Kidney (tissue), 14 donors: Measurements from ENCODE around the gene CDS2. TPM values are rescaled to one million over a fixed set of nuclear protein-coding genes. Genes with fewer than 3 reads are reported as not detected.
A peak's percentile ranks its signal among the peaks of the same experiment; 100 is the strongest.

ENCODE experiments used
- DNase-seq, 5 donors: peaks; one replicate each; pipeline ENCODE4 v3.0.0-alpha.2; 2013 to 2020
- FAIRE-seq: peaks from 2 replicates; lab custom pipeline; 2012; peaks lifted over from hg19 to GRCh38; lab: Jason Lieb, UNC
- H3K27ac ChIP-seq, 2 donors: one replicate each; pipeline ENCODE4 v1.7.0; 2013; ENCODE audit warnings: low read depth in 2 of 2, low read length in 2 of 2, inconsistent platforms in 1 of 2
- H3K27me3 ChIP-seq: one replicate; pipeline ENCODE4 v1.7.1; 2013; ENCODE audit warnings: low read length, inconsistent platforms; ENCODE audit not compliant: control insufficient read depth, insufficient read depth
- H3K36me3 ChIP-seq, 3 donors: one replicate each; pipeline versions ENCODE4 v1.7.0 to v1.7.1; 2013; ENCODE audit warnings: low read length in 3 of 3, control low read depth in 1 of 3, inconsistent platforms in 1 of 3; ENCODE audit not compliant: insufficient read depth in 3 of 3, control insufficient read depth in 2 of 3
- H3K4me1 ChIP-seq, 3 donors: one replicate each; pipeline versions ENCODE4 v1.7.0 to v1.7.1; 2013; ENCODE audit warnings: low read length in 3 of 3, inconsistent platforms in 1 of 3, low read depth in 1 of 3; ENCODE audit not compliant: control insufficient read depth in 2 of 3, insufficient read depth in 2 of 3
- H3K4me3 ChIP-seq, 3 donors: one replicate each; pipeline versions ENCODE4 v1.7.0 to v1.8.1; 2013; ENCODE audit warnings: low read length in 3 of 3, control low read depth in 1 of 3, inconsistent platforms in 1 of 3
- H3K9ac ChIP-seq, 3 donors: one replicate each; pipeline versions ENCODE4 v1.7.0 to v1.7.1; 2013; ENCODE audit warnings: low read length in 3 of 3, control low read depth in 1 of 3, inconsistent platforms in 1 of 3
- H3K9me3 ChIP-seq, 3 donors: one replicate each; pipeline versions ENCODE4 v1.7.0 to v1.7.1; 2013; ENCODE audit warnings: low read length in 3 of 3, control low read depth in 1 of 3, inconsistent platforms in 1 of 3; ENCODE audit not compliant: control insufficient read depth in 2 of 3, insufficient read depth in 1 of 3
- intact Hi-C: fragments of 100-400 bp; cut with DNase I; formaldehyde crosslinking; loops from one replicate; pipeline ENCODE4 v1.11.1; 2022
- polyA plus RNA-seq: library from polyadenylated mRNA; stranded (reverse); fragments of 350-450 nt; fragmentation: Illumina TruSeq; extraction: RNeasy Lipid Tissue Mini Kit (QIAGEN cat#74804); gene quantifications from one replicate; pipeline ENCODE4 v1.2.3, GENCODE V29; 2014; ENCODE audit warnings: low read depth, low replicate concordance; ENCODE audit not compliant: insufficient read depth
- total RNA-seq: library from RNA; stranded (reverse); fragmentation: NEBNext Ultra II Directional; extraction: Animal tissue kit (Norgen Biotek cat#: 25700); gene quantifications from one replicate; pipeline ENCODE4 v1.2.1, GENCODE V29; 2021
- TF ChIP-seq, protein P1 (sequence below): IDR thresholded peaks from 3 replicates; pipeline ENCODE4 v1.5.1; 2012; ENCODE audit warnings: mild to moderate bottlenecking, moderate library complexity, borderline replicate concordance; ENCODE audit not compliant: insufficient read depth; ENCODE audit errors: extremely low read depth
- donor health status: control.
- donor health status: control.
- donor health status: control.
- donor health status: control.
- donor health status: control.
- donor health status: DM: yes; HTN: yes; CAD: no.
- donor health status: Normal renal cell carcinoma (clear cell type).

Gene CDS2
- total and polyA plus RNA-seq, 2 donors from 2014 or later, result 19.9 to 67.9 TPM

DNA sequence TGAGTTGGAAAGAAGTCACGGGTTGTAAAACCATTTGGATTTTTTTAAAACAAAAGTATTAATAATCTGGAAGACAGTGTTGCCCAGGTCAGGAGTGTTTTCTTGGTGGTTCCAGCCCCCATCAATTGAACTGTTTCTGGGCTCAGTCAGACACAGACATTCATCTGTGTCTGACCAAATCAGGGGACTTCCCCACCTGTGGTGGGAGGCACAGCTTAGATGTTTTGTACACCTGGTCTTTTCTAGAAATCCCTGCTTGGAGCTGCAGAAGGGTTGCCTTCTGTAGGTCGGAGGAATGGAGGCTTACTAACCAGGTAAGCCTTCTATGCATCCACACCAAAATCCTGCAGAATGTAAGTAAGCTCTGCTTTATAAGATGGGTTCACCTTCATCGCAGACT, 63.6 kb downstream of the CDS2 start:
- FAIRE-seq (no peak), DNase-seq (no peak)
- Histone ChIP-seq H3K9ac (no peak overlapping the region), H3K27me3 (no peaks in the 10 kb centered on the region), H3K9me3 (no peaks in the 10 kb centered on the region), H3K4me1 (no peaks in the 10 kb centered on the region), H3K27ac (no peak overlapping the region), H3K36me3 (peaks cover 0 to 26% (median 16%) of the 10 kb centered on the region in 3 donors), H3K4me3 (no peak overlapping the region)
- TF ChIP-seq, protein P1, sequence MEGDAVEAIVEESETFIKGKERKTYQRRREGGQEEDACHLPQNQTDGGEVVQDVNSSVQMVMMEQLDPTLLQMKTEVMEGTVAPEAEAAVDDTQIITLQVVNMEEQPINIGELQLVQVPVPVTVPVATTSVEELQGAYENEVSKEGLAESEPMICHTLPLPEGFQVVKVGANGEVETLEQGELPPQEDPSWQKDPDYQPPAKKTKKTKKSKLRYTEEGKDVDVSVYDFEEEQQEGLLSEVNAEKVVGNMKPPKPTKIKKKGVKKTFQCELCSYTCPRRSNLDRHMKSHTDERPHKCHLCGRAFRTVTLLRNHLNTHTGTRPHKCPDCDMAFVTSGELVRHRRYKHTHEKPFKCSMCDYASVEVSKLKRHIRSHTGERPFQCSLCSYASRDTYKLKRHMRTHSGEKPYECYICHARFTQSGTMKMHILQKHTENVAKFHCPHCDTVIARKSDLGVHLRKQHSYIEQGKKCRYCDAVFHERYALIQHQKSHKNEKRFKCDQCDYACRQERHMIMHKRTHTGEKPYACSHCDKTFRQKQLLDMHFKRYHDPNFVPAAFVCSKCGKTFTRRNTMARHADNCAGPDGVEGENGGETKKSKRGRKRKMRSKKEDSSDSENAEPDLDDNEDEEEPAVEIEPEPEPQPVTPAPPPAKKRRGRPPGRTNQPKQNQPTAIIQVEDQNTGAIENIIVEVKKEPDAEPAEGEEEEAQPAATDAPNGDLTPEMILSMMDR, result no peak
- intact Hi-C loops, result no loop called here

DNA sequence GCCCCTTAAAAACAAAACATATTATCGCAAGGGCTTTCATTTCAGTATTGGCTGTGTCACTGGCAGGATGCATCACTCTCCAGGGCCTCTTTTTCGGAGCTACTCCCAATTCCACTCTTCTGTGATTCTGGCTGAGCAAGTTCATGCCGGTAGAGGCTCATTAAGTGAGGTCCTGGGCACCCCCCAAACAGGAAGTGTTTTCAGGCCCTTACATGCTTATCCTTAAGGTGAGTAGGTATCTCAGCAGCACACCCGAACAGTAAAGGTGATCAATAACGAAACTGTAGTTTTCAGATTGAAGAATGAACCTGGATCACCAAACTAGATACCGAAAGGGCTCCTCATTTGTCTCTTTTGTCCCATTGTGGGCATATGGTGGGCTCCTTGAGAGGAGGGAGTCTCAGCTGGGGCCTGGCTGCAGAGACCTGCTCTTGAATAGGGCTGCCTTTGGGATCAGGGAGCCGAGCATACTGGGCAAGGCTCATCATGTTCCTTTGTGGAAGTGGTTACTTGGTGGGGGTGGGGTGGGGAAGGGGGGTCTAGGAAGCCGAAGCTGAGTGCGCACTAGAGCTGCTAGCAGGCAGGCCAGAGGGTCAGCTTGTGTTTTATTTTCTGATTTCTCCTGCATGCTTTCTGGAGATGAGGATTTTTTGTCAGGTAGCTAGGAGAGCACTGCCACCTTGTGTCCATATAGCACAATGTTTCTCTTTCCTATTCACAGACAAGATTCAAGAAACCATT, 65.2 kb downstream of the CDS2 start:
- intact Hi-C loops, result no loop called here
- no peaks in the 10 kb centered on the region for H3K27me3 ChIP-seq
- no peak overlapping the region for H3K9ac ChIP-seq
- FAIRE-seq (peak; percentile 88), DNase-seq (peak in 4 of 5 donors; percentile 66 to 94 (median 76))
- no peaks in the 10 kb centered on the region for H3K9me3 ChIP-seq
- TF ChIP-seq, protein P1, result peak; percentile 75
- no peak overlapping the region for H3K27ac ChIP-seq
- peaks cover 0 to 12% (median 6%) of the 10 kb centered on the region in 3 donors for H3K36me3 ChIP-seq
- H3K4me3 ChIP-seq, result no peak overlapping the region
- no peaks in the 10 kb centered on the region for H3K4me1 ChIP-seq

DNA sequence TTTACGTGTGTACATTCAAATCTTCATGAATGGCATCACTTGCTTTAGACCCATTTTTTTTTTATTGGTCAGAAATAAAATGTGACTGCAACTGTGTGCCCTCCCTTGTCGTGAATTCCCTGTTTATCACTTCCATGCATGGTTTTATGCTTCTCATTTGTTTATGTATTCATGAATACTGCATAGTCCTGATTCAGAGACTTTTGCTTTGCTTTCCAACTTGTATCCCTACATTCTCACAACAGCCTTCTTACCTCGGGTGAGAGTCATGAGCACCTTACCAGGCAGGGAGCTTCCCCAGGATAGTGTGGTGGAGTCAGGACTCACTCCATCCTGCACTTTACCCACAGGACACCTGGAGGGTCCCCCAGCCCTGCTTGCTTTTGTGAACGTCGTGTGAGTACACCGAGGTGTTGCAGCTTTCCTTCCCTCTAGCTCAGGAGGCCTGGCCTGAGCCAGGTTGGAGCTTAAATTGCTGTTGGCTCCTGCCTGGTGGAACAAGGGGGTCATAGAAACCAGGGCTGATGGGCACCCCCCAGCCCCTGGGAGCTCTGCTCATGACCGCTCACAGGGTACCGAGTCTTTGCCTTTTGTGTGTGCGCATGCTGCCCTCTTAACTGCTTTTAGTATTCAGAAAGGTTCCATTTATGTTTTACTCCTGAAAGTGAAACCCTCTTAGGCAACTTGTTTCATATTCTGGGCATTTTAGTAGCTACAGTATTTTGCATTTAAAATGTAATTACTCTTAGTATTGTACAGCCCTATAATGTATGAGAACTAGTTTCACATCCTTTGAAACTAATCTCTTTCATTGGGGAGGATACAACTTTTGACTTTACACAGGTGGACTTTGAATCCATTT, 66.0 kb downstream of the CDS2 start:
- Histone ChIP-seq H3K9ac (no peak overlapping the region), H3K27me3 (no peaks in the 10 kb centered on the region), H3K4me1 (no peaks in the 10 kb centered on the region), H3K27ac (no peak overlapping the region), H3K9me3 (no peaks in the 10 kb centered on the region), H3K36me3 (peaks cover 0 to 18% (median 10%) of the 10 kb centered on the region in 3 donors), H3K4me3 (no peak overlapping the region)
- FAIRE-seq (no peak), DNase-seq (no peak)
- TF ChIP-seq, protein P1, result no peak
- intact Hi-C loops, result no loop called here
